HG03139 (cell line): ENCODE measurements around the gene DGLUCY.
"Not testable (repeated sequence)": the region's sequence is repeated elsewhere in the genome, so short reads cannot be mapped to it uniquely, and the experiment has no call there.

Experiments used
- ATAC-seq: cut with Tn5 transposase; IDR thresholded peaks from one replicate; pipeline ENCODE4 v1.9.1; 2021; ENCODE audit not compliant: unreplicated experiment

DGLUCY gene, protein sequence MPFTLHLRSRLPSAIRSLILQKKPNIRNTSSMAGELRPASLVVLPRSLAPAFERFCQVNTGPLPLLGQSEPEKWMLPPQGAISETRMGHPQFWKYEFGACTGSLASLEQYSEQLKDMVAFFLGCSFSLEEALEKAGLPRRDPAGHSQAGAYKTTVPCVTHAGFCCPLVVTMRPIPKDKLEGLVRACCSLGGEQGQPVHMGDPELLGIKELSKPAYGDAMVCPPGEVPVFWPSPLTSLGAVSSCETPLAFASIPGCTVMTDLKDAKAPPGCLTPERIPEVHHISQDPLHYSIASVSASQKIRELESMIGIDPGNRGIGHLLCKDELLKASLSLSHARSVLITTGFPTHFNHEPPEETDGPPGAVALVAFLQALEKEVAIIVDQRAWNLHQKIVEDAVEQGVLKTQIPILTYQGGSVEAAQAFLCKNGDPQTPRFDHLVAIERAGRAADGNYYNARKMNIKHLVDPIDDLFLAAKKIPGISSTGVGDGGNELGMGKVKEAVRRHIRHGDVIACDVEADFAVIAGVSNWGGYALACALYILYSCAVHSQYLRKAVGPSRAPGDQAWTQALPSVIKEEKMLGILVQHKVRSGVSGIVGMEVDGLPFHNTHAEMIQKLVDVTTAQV

GRCh38 chr14:91113829-91114078, at the start of gene DGLUCY:
TSS of gene DGLUCY (plus strand) at chr14:91114073. CDS start at chr14:91160295, 46,222 bp downstream.
- ATAC-seq = peak; percentile 70

DNA sequence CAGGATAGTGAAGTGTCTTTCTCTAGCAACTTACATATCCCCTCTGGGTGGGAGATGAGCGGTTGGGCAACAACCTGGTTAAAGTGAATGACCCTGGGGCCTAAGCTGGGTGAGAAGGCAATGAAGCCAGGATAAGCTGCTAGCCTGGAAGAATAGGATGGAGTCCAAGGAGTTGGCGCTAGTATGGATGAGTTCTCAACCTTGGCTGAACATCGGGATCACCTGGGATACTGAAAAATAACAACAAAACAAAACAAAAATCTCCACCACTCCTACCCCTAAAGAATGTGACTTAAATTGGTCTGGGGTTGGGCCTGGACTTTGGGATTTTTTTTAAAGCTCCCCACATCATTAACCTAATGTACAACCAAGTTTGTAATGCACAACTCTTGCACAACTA, 48.6 kb upstream of the DGLUCY start:
- ATAC-seq = no peak

GRCh38 chr14:91067186-91067585, 46.7 kb upstream of the DGLUCY start:
- no peak for ATAC-seq

GRCh38 chr14:91068642-91069041, 45.2 kb upstream of the DGLUCY start:
- no peak for ATAC-seq

- ATAC-seq = no peak
Observed at GRCh38 chr14:91070572-91070971, 43.3 kb upstream of the DGLUCY start.

DNA sequence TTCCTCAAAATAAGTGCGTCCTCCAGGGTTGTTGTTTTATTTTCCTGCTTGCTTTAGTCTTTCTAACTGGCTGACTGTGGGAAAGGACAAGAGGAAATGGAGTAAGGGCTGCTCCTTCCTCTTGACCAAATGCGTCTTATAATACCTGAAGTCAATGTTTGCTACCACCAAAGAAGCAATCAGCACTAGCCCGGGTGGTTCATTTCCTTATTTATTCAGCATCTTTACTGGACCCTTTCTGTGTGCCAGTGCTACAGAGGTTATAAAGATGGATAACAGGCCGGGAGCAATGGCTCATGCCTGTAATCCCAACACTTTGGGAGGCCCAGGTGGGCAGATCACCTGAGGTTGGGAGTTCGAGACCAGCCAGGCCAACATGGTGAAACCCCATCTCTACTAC, 38.3 kb upstream of the DGLUCY start:
- ATAC-seq = no peak

- no peak for ATAC-seq
Observed at GRCh38 chr14:91078095-91078737, 35.7 kb upstream of the DGLUCY start.

DNA sequence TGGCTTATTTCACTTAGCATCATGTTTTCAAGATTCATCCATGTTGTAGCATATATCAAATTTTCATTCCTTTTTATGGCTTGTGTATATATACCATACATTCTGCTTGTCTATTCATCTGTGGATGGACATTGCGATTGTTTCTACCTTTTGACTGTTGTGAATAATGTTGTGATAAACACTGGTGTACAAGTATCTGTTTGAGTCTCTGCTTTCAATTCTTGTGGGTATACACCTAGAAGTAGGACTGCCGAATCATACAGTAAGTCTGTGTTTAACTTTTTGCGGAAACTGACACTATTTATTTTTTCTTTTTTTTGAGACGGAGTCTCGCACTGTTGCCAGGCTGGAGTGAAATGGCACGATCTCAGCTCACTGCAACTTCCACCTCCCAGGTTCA, 33.8 kb upstream of the DGLUCY start:
- no peak for ATAC-seq

- ATAC-seq = no peak
Observed at GRCh38 chr14:91082282-91082681, 31.6 kb upstream of the DGLUCY start.

- no peak for ATAC-seq
Observed at GRCh38 chr14:91084516-91084915, 29.4 kb upstream of the DGLUCY start.

GRCh38 chr14:91087470-91087869, 26.4 kb upstream of the DGLUCY start:
- ATAC-seq = not testable (repeated sequence)

- no peak for ATAC-seq
Observed at GRCh38 chr14:91088585-91089235, 25.2 kb upstream of the DGLUCY start.

- ATAC-seq = no peak
Observed at GRCh38 chr14:91089958-91090535, 23.8 kb upstream of the DGLUCY start.

- ATAC-seq = no peak
Observed at GRCh38 chr14:91090743-91091142, 23.1 kb upstream of the DGLUCY start.

- ATAC-seq = no peak
Observed at GRCh38 chr14:91092073-91092472, 21.8 kb upstream of the DGLUCY start.

DNA sequence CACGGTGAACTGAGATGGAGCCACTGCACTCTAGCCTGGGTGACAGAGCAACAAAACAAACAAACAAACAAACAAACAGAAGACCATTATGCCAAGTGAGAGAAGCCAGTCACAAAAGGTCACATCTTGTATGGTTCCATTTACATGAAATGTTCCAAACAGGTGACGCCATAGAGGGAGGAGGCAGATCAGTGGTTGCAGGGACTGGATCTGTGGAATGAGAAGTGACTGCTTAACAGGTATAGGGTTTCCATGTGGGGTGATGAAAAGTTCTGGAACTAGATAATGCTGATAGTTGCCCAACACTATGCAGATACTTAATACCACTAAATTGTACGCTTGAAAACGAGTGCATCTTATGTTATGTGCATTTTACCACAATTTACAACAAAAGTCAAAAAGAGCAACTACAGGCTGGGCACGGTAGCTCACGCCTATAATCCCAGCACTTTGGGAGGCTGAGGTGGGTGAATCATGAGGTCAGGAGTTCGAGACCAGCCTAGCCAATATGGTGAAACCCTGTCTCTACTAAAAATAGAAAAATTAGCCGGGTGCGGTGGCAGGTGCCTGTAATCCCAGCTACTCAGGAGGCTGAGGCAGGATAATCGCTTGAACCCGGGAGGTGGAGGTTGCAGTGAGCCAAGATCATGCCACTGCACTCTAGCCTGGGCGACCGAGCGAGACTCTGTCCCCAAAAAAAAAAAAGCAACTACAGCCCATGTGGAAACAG, 20.0 kb upstream of the DGLUCY start:
- ATAC-seq = not testable (repeated sequence)

GRCh38 chr14:91094772-91095171, 19.1 kb upstream of the DGLUCY start:
- ATAC-seq = no peak

- ATAC-seq = no peak
Observed at GRCh38 chr14:91095178-91095577, 18.7 kb upstream of the DGLUCY start.

GRCh38 chr14:91097657-91098056, 16.2 kb upstream of the DGLUCY start:
- not testable (repeated sequence) for ATAC-seq

DNA sequence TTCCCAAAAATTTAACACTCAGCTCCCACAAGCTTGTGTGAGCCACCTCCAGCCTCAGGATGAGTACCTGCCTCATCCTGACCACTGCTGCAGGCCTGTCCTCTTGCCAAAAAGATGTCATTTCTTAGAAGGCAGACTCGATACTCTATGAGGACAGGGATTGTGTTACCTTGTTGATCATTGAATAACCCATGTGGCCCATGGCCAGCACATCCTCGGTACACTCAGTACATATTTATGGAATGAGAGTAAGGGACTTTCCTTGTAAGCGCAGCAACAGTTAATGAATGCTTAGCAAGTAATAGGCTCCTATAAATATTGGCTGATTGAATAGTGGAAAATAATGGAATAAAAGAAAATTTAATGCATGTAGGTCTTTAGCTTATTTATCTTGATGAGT, 15.3 kb upstream of the DGLUCY start:
- no peak for ATAC-seq

GRCh38 chr14:91100102-91100501, 13.8 kb upstream of the DGLUCY start:
- no peak for ATAC-seq
